ENCODE data around the gene CREB3L4.

The CREB3L4 gene

DNA sequence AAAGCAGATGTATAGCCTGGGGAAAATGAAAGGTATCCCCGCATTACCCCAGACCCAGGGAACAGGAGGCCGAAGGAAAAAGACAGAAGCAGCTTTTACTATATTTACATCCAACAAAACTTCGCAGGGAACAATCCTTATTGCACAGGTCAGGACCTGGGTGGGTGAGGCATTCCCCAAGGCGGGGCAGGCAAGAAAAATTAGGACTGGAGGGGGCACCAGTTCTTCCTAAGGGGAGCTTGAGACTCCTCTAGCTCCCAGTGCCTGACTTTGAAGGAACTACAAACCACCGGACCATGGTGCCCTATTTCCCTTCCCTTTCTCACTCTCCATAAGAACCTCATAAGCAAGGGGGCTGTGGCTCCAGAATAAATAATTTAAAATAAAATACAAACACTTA lies 38.3 kb upstream of the CREB3L4 start:
- H3K27ac ChIP-seq (ENCODE audit: extremely low read depth, low read depth, low read length) = no peak overlapping the region
- H3K4me1 ChIP-seq (ENCODE audit: control insufficient read depth, insufficient read depth, low read length) = no peaks in the 10 kb centered on the region
- ChIA-PET POLR2A (interaction anchor here (0.7 to 1.4 kb wide), 2 partner anchors 10 to 17 kb away, joined by 3 to 6 read pairs; partner anchors contain the start of gene DENND4B), CTCF (interaction anchor here (1.1 to 1.9 kb wide), 4 partner anchors 11 to 132 kb away, joined by 3 to 13 read pairs (median 4); partner anchors contain the start of gene DENND4B)
- no peak for TF ChIP-seq SP7 (tag by site-specific recombination; IDR thresholded peaks at IDR 0.05)
- no peak for TF ChIP-seq ZNF776 (tag by site-specific recombination; IDR thresholded peaks at IDR 0.05; ENCODE audit: borderline replicate concordance)
- TF ChIP-seq, protein P1, sequence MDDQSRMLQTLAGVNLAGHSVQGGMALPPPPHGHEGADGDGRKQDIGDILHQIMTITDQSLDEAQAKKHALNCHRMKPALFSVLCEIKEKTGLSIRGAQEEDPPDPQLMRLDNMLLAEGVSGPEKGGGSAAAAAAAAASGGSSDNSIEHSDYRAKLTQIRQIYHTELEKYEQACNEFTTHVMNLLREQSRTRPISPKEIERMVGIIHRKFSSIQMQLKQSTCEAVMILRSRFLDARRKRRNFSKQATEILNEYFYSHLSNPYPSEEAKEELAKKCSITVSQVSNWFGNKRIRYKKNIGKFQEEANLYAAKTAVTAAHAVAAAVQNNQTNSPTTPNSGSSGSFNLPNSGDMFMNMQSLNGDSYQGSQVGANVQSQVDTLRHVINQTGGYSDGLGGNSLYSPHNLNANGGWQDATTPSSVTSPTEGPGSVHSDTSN (CRISPR knock-in tag; IDR thresholded peaks at IDR 0.05) = no peak
- no peaks in the 10 kb centered on the region for H3K9me3 ChIP-seq (ENCODE audit: control insufficient read depth, insufficient read depth, low read depth, low read length)
- H3K36me3 ChIP-seq (ENCODE audit: control insufficient read depth in 2 of 2, insufficient read depth in 1 of 2, low read length in 2 of 2) = peaks cover 0 to 43% of the 10 kb centered on the region in 2 experiments; a peak in 2 of 3 replicates
- H3K4me3 ChIP-seq (ENCODE audit: low read depth, low read length) = no peak overlapping the region

DNA sequence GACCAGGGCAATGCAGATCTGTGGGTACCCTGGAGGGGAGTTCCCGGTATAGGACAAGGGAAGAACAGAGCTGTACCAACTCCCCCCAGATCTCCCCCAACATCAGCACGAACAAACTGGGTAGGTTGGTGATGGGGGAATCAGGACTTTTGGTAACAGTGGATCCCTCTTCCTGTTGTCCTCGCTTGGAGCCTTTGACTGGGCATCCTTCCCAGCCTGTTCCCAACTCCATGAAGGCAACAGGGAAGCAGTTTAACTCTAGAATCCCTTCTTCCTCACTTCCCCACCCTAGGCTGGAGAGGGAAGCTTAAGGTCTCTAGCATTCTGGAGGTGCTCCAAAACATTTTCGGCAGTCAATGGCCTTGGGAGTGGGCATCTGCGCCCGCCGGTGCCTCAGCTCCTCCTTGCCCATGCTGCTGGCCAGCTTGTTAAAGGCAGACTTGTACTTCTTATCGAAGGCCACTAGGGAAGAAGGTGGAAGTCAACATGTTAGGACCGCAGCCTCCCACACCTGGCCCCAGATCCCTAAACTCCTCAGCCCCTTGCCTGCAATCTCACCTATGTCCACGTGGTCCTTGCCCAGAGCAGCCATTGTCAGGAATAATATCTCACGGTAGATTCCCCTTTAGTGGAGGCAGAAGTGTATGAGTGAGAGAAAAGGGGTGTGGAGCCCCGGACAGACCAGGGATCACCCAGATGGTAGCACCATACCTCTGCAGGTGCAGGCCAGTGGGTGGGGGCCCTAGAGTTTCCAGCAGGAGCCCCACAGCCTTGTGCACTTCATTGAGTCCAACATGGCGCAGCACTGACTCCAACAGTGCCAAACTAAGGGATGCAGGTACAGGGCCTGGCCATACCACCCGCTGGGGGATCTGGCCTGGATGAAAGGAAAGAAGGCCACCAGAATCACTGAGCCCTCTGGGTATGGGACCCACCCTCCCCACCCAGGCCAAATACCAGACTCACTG lies 37.4 kb upstream of the CREB3L4 start:
- Histone ChIP-seq H3K4me3 (ENCODE audit: low read depth, low read length) (no peak overlapping the region), H3K9me3 (ENCODE audit: control insufficient read depth, insufficient read depth, low read depth, low read length) (no peaks in the 10 kb centered on the region), H3K36me3 (ENCODE audit: control insufficient read depth in 2 of 2, insufficient read depth in 1 of 2, low read length in 2 of 2) (peaks cover 0 to 51% of the 10 kb centered on the region in 2 experiments; a peak in 2 of 3 replicates), H3K27ac (ENCODE audit: extremely low read depth, low read depth, low read length) (no peak overlapping the region), H3K4me1 (ENCODE audit: control insufficient read depth, insufficient read depth, low read length) (no peaks in the 10 kb centered on the region)
- CTCF ChIA-PET = interaction anchor here (1.1 to 1.9 kb wide), 3 partner anchors 10 to 133 kb away, joined by 3 to 6 read pairs (median 3); no protein-coding TSS in a partner anchor
- TF ChIP-seq ZNF274 (IDR thresholded peaks at IDR 0.05; ENCODE audit: low read length) (no peak), ZNF274 (tag by site-specific recombination; IDR thresholded peaks at IDR 0.05; ENCODE audit: borderline replicate concordance) (no peak), ZNF558 (tag by site-specific recombination; IDR thresholded peaks at IDR 0.05) (no peak), SCRT1 (tag by site-specific recombination; IDR thresholded peaks at IDR 0.05; ENCODE audit: borderline replicate concordance) (no peak), ZNF629 (tag by site-specific recombination; IDR thresholded peaks at IDR 0.05) (no peak), ZXDB (tag by site-specific recombination; IDR thresholded peaks at IDR 0.05) (no peak), ZNF114 (tag by site-specific recombination; IDR thresholded peaks at IDR 0.05) (no peak), ZNF707 (tag by site-specific recombination; IDR thresholded peaks at IDR 0.05) (no peak), ZNF501 (tag by site-specific recombination; IDR thresholded peaks at IDR 0.05) (no peak), ZFP3 (tag by site-specific recombination; IDR thresholded peaks at IDR 0.05; ENCODE audit: low read depth) (no peak), BCL11A (tag by site-specific recombination; IDR thresholded peaks at IDR 0.05; ENCODE audit: low read depth) (no peak), ZNF239 (tag by site-specific recombination; IDR thresholded peaks at IDR 0.05) (no peak), ZNF561 (tag by site-specific recombination; IDR thresholded peaks at IDR 0.05; ENCODE audit: borderline replicate concordance) (no peak), ZNF19 (tag by site-specific recombination; IDR thresholded peaks at IDR 0.05; ENCODE audit: low read depth) (no peak), HOXD13 (CRISPR knock-in tag; IDR thresholded peaks at IDR 0.05; ENCODE audit: borderline replicate concordance) (no peak), ZNF221 (tag by site-specific recombination; IDR thresholded peaks at IDR 0.05; ENCODE audit: borderline replicate concordance) (no peak)
- TF ChIP-seq, protein P2, sequence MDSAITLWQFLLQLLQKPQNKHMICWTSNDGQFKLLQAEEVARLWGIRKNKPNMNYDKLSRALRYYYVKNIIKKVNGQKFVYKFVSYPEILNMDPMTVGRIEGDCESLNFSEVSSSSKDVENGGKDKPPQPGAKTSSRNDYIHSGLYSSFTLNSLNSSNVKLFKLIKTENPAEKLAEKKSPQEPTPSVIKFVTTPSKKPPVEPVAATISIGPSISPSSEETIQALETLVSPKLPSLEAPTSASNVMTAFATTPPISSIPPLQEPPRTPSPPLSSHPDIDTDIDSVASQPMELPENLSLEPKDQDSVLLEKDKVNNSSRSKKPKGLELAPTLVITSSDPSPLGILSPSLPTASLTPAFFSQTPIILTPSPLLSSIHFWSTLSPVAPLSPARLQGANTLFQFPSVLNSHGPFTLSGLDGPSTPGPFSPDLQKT (IDR thresholded peaks at IDR 0.05; ENCODE audit: borderline replicate concordance, low read depth, low read length) = no peak
- TF ChIP-seq, protein P3, sequence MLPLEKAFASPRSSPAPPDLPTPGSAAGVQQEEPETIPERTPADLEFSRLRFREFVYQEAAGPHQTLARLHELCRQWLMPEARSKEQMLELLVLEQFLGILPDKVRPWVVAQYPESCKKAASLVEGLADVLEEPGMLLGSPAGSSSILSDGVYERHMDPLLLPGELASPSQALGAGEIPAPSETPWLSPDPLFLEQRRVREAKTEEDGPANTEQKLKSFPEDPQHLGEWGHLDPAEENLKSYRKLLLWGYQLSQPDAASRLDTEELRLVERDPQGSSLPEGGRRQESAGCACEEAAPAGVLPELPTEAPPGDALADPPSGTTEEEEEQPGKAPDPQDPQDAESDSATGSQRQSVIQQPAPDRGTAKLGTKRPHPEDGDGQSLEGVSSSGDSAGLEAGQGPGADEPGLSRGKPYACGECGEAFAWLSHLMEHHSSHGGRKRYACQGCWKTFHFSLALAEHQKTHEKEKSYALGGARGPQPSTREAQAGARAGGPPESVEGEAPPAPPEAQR (tag by site-specific recombination; IDR thresholded peaks at IDR 0.05) = no peak
- TF ChIP-seq, protein P4, sequence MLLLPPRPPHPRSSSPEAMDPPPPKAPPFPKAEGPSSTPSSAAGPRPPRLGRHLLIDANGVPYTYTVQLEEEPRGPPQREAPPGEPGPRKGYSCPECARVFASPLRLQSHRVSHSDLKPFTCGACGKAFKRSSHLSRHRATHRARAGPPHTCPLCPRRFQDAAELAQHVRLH (tag by site-specific recombination; IDR thresholded peaks at IDR 0.05) = no peak
- POLR2A ChIA-PET = interaction anchor here (0.7 kb wide), 2 partner anchors 11 to 14 kb away, joined by 3 read pairs; no protein-coding TSS in a partner anchor

All from HEK293 (cell line).